HG03097 (cell line): ENCODE results near the gene ALDOB.
"Not testable (repeated sequence)": the region's sequence is repeated elsewhere in the genome, so short reads cannot be mapped to it uniquely, and the experiment has no call there.

Source experiments
- ATAC-seq: cut with Tn5 transposase; IDR thresholded peaks from one replicate; pipeline ENCODE4 v1.9.1; 2021; ENCODE audit not compliant: unreplicated experiment, low FRiP score

Gene ALDOB

DNA sequence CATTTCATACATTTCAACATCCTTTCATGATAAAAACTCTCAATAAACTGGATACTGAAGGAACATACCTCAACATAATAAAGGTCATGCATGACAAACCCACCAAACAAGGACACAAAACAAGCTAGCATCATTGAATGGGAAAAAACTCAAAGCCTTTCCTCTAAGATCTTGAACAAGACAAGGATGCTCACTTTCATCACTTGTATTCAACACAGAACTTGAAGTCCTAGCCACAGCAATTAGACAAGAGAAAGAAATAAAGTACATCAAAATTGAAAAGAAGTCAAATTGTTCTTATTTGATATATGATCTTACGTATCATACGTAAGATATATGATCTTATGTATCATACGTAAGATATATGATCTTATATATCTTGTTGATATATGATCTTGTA, 42.4 kb downstream of the ALDOB start:
- ATAC-seq: no peak

DNA sequence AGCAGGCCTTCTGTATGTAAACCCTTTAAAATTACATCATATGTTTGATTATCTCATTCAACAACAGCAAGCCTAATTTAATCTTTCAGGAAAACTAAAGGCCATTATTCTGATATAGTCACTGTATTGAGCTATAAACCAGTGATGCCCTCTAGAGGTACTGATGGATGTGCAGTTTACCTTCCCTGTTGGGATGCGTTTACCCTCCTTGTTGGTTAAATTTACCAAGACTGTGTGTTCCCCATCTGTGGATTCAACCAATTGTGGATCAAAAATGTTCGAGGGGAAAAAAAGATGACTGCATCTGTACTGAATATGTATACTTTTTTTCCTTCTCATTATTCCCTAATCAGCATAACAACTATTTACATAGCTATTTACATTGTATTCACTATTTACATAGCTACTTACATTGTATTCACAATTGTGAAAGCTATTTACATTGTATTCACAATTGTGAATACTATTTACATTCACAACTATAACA, 47.0 kb downstream of the ALDOB start:
- no peak for ATAC-seq

DNA sequence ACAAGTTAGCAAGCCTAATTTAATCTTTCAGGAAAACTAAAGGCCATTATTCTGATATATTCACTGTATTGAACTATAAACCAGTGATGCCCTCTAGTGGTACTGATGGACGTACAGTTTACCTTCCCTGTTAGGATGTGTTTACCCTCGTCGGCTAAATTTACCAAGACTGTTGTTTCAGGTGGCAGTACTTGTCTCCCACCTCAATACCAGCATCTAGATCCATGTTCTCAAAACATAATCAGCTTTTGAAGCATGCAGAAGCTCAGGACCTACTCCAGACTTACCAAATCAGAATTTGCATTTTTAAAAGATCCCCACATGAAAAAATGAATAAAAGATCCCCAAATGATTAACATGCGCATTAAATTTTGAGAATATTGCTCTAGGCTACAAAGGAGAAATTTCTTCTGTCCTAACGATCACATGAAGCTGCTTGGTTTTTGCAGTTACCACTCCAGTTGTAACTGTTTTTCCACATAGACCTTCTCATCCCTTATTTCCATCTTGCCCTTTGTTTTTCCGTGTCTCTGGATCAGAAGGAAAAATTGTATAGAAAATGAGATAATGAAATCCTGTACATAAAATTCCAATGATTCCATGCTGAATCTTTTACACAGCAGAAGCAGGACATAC, 47.6 kb downstream of the ALDOB start:
- ATAC-seq: no peak

DNA sequence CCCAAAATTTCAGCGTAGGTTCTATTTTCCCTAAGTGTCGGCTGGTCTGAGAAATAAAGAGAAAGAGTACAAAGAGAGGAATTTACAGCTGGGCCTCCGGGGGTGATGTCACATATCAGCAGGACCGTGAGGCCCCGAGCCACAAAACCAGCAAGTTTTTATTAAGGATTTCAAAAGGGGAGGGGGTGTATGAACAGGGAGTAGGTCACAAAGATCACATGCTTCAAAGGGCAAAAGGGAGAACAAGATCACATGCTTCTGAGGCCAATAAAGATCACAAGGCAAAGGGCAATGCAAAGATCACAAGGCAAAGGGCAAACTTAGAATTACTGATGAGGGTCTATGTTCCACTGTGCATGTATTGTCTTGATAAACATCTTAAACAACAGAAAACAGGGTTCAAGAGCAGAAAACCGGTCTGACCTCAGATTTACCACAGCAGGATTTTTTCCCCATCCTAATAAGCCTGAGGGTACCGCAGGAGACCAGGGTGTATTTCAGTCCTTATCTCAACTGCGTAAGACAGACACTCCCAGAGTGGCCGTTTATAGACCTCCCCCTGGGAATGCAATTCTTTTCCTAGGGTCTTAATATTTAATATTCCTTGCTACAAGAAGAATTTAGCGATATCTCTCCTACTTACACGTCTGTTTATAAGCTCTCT, 50.6 kb downstream of the ALDOB start, which contains the start of gene BAAT:
TSS of gene BAAT (minus strand) at position 134 of the 664 bp plus-strand sequence. CDS start 13,602 bp downstream, outside the sequence.
- not testable (repeated sequence) for ATAC-seq

DNA sequence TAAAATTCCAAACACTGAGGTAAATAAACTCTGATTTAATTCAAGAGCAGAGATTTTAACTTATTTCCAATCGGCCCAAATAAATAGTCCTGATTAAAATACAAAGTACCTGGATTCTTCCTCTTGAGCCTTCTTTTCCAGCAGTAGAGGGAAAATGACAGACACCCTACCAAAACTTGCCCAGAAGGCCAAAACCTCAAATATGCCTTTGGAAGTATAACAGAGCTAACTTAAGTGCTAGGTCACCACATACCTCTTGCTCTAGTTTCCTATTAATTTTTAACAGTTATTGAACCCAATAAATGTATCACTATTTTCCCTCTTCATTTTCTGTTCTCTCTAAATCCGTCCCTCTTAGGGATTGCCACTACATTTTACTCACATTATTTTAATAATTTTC, 52.2 kb downstream of the ALDOB start:
- no peak for ATAC-seq

DNA sequence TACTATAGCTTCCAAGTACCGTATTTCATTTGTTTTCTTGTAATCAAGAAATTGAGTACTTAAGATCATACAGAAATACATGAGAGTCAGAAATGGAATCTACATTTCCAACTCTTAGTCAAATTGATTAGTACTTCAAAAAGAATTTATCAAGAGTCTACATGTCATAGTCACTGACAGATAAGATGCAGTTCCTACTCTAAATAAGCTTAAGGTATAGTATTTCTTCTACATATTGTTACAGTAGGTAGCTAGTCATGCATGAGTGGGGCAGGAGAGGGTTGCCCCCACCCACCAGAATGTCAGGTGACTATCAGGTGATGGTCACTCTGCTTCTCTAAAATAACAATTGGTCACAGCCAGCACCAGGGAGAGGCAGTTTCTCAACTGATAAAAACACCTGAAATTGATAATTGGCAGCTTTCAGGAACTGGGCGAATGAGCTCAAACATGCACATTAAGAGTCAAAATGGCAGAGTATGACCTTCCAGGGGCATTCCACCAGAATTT, 53.7 kb downstream of the ALDOB start:
- ATAC-seq: no peak

DNA sequence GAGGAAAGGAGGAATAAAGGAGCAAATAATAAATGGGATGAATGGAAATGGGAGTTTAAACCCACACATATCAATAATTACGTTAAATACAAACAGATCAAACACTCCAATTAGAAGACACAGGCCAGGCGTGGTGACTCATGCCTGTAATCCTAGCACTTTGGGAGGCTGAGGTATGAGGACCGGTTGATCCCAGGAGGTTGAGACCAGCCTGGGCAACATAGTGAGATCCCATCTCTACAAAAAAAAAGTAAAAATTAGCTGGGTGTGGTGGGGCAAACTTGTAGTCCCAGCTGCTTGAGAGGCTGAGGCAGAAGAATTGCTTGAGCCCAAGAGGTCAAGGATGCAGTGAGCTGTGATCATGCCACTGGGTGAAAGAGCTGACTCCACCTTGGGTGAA, 54.5 kb downstream of the ALDOB start:
- no peak for ATAC-seq

DNA sequence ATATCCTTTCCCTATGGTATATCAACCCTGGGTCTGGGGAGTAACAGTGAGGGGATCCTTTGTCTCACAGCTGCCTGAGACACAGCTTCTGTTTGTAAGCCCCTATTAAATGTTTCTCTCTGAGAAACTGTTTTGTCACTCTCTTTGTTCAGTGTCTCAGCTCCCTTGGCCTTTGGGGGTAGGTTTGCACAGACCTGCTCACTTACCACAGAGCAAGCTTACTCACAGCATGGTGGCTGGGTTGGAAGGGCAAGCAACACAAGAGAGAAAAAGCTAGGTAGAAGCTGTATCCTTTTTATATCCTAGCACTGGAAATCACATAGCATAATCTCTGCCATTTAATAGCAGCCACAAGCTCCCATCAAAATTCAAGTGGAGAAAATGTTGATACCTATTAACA, 55.3 kb downstream of the ALDOB start:
- ATAC-seq: no peak

DNA sequence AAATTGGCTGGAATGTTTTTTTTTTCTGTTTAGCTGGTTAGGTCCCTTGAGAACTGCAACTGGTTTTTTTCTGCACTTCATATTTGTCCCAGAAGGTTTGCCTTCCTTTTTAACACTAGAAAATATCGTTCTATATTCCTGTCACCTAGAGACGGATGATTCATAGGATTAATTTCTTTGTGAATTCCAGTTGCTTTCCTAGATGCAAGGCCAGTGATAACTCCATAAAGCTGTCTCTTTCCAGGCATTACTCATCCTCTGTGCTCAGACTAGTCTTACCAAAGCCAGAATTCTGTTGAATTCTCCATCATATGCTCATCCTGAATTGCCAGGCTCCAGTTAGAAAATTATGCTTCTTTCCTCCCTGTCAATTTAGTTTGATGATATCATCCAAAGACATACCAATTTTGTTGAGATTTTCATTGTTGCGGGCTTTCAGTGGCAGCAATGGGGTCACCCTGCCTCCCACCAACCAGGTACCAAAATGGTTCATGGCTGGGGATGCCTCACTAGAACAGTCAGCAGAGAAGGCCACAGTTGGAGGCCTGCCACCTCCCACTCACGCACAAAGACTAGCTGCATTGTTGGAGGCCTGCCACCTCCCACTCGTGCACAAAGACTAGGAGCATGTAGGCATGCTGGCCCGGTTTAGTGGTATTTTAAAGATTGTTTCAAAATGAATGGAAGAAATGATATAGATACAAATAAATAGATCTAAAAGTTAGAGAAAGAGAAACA, 59.3 kb downstream of the ALDOB start:
- no peak for ATAC-seq

DNA sequence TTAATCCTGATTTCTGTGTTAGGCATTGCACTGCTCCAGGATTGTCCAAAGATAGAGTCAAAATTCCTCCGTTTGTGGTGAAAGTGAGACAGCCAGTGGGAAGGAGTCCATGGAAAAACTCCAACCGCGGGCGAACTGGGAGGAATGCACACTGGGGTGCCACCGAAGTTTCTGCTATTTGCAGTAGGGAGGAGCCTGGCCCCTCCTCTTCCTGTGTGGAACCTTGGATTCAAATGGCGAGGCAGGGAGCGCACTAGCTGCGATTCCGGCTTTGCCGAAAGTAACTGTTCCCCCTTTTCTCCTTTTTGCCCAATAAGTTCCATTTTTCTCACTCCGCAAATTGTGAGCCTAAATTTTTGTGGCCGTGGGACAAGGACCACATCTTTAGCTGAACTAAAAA, 60.0 kb downstream of the ALDOB start:
- ATAC-seq: no peak

DNA sequence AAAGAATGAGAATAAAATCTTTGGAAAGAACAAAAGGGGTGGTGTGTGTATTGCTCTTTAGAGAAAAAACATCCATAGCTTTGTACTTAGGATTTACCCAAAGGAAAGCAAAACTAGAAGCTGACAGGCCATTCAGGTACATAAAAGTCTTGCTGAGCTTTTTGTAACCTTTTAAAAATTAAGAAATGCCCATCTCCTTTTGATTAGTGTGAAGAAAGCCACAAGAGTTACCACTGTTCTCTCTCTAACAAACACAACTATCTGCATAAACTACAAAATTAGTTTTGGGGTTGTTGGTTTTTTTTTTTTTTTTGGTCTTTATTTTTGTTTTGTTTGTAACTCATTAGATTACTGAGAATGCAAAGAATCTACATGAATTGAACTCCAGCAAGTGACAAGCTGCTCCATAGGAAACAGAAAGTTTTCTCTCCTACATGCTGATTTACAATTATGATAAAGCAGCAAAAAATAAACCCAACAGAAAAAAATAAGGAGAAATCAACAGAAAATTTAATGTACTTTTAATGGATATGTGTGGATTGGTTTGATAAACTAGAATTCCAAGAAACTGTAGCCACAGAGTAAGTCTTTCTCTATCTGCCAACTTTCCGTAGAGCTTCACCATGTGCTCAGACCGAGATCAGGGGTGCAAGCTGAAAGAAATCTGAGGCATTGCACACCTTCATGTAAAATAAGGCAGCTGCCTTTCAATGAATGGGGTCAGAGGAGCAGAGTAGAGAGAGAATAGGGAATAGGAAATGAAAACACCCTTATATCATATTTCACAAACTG, 63.1 kb downstream of the ALDOB start:
- no peak for ATAC-seq

DNA sequence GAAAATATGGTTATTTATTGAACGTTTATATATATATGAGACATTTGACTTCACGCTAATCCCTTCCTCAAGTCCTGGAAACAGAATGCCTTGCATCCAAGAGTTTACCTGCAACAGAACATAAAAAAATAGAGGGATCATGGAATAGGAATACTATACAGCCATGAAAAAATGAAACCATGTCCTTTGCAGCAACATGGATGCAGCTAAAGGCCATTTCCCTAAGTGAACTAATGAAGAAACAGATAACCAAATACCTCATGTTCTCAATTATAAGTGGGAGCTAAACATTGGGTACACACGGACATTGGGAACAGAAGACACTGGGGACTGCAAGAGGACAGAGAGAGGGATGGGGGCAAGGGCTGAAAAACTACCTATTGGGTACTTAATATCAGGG, 63.8 kb downstream of the ALDOB start:
- no peak for ATAC-seq
